SK-N-SH (cell line): ENCODE measurements around the gene CPN2. TPM values are rescaled to one million over a fixed set of nuclear protein-coding genes. Genes with fewer than 3 reads are reported as not detected.

Source experiments
- CTCF ChIA-PET: fragments of 300-600, 350-600 bp; formaldehyde crosslinking; extraction: SDS; loops from one replicate; lab custom pipeline; 2021; lab: Yijun Ruan, JAX
- POLR2A ChIA-PET: fragments of 350-600 bp; sonication (Branson Sonifier 250); formaldehyde crosslinking; extraction: SDS; loops from one replicate; lab custom pipeline; 2020; ENCODE audit warnings: antibody characterized with exemption, inconsistent platforms; lab: Yijun Ruan, JAX
- DNase-seq: peaks from one replicate; pipeline ENCODE4 v3.0.0; 2012
- H2AFZ ChIP-seq: fragments of 200-600 bp; sonication (generic); 2 replicates; pipeline ENCODE4 v1.8.1; 2016; ENCODE audit warnings: antibody characterized with exemption, mild to moderate bottlenecking, low read depth
- H3F3A ChIP-seq: fragments of 200-600 bp; sonication (generic); replicated peaks from 2 replicates; pipeline ENCODE3; 2016; ENCODE audit warnings: antibody characterized with exemption, mild to moderate bottlenecking; ENCODE audit not compliant: insufficient read depth
- H3K27ac ChIP-seq, 2 experiments: fragments of 200-500 bp in 1 of 2; fragments of 200-600 bp in 1 of 2; sonication (Bioruptor generic) in 1 of 2; sonication (generic), shearing (Covaris generic) in 1 of 2; 2 replicates each; pipeline versions ENCODE4 v1.5.1 to v1.6.1; 2014 to 2016; ENCODE audit warnings: low read depth in 2 of 2, inconsistent platforms in 1 of 2, low read length in 1 of 2, mild to moderate bottlenecking in 1 of 2, mixed read lengths in 1 of 2
- H3K27me3 ChIP-seq: fragments of 200-600 bp; sonication (generic), shearing (Covaris generic); 2 replicates; pipeline ENCODE4 v1.6.1; 2016; ENCODE audit warnings: mixed run types; ENCODE audit not compliant: insufficient read depth
- H3K36me3 ChIP-seq, 2 experiments: fragments of 200-500 bp in 1 of 2; fragments of 200-600 bp in 1 of 2; sonication (Bioruptor generic) in 1 of 2; sonication (generic) in 1 of 2; replicated peaks in 1 of 2; 2 replicates each; pipeline versions ENCODE3 to v1.5.1; 2014 to 2016; ENCODE audit warnings: low read length in 1 of 2, mild to moderate bottlenecking in 1 of 2; ENCODE audit not compliant: insufficient read depth in 2 of 2, control insufficient read depth in 1 of 2
- H3K4me1 ChIP-seq, 2 experiments: fragments of 200-500 bp in 1 of 2; fragments of 200-600 bp in 1 of 2; sonication (Bioruptor generic) in 1 of 2; sonication (generic), shearing (Covaris generic) in 1 of 2; 2 replicates each; pipeline versions ENCODE4 v1.5.1 to v1.6.1; 2014 to 2016; ENCODE audit warnings: low read depth in 1 of 2, low read length in 1 of 2, mixed run types in 1 of 2; ENCODE audit not compliant: insufficient read depth in 2 of 2, control insufficient read depth in 1 of 2
- H3K4me2 ChIP-seq: fragments of 200-600 bp; sonication (generic), shearing (Covaris generic); 2 replicates; pipeline ENCODE4 v1.6.1; 2017; ENCODE audit warnings: mixed run types
- H3K4me3 ChIP-seq, 2 experiments: fragments of 200-500 bp in 1 of 2; fragments of 200-600 bp in 1 of 2; sonication (Bioruptor generic) in 1 of 2; sonication (generic), shearing (Covaris generic) in 1 of 2; 2 replicates each; pipeline versions ENCODE4 v1.5.1 to v1.8.1; 2014 to 2016; ENCODE audit warnings: low read depth in 2 of 2, inconsistent platforms in 1 of 2, low read length in 1 of 2, mild to moderate bottlenecking in 1 of 2, mixed read lengths in 1 of 2, moderate library complexity in 1 of 2
- H3K79me2 ChIP-seq: fragments of 200-600 bp; sonication (generic); 2 replicates; pipeline ENCODE4 v1.8.1; 2017; ENCODE audit warnings: mild to moderate bottlenecking; ENCODE audit not compliant: insufficient read depth
- H3K9ac ChIP-seq: fragments of 200-600 bp; sonication (generic); 2 replicates; pipeline ENCODE4 v1.6.1; 2017; ENCODE audit warnings: mixed run types
- H3K9me2 ChIP-seq: fragments of 200-600 bp; sonication (generic); 2 replicates; pipeline ENCODE4 v1.6.1; 2017; ENCODE audit warnings: mixed run types
- H3K9me3 ChIP-seq: fragments of 200-600 bp; sonication (generic); 2 replicates; pipeline ENCODE4 v1.6.1; 2017; ENCODE audit warnings: mixed run types, mild to moderate bottlenecking, moderate library complexity
- H4K20me1 ChIP-seq: fragments of 200-600 bp; sonication (generic); 2 replicates; pipeline ENCODE4 v1.6.1; 2017; ENCODE audit warnings: mild to moderate bottlenecking, mixed run types; ENCODE audit not compliant: insufficient read depth
- CTCF ChIP-seq: fragments of 200-600 bp; sonication (generic); IDR thresholded peaks from 2 replicates; pipeline ENCODE4 v1.6.1; 2017; ENCODE audit warnings: antibody characterized with exemption, mild to moderate bottlenecking, moderate library complexity
- ELF1 ChIP-seq: IDR thresholded peaks from 2 replicates; pipeline ENCODE4 v1.4.0; 2012
- EP300 ChIP-seq, 2 experiments: IDR thresholded peaks; 2 replicates each; pipeline versions ENCODE4 v1.4.0 to v1.6.1; 2012; ENCODE audit warnings: borderline replicate concordance in 1 of 2, low read depth in 1 of 2, low read length in 1 of 2
- EZH2phosphoT487 ChIP-seq: fragments of 200-600 bp; sonication (generic); IDR thresholded peaks from 2 replicates; pipeline ENCODE4 v1.6.1; 2017; ENCODE audit warnings: low read depth, mixed run types, mild to moderate bottlenecking, antibody characterized with exemption, moderate library complexity, borderline replicate concordance
- FOSL2 ChIP-seq: IDR thresholded peaks from 2 replicates; pipeline ENCODE4 v1.4.0; 2012; ENCODE audit warnings: low read depth, mild to moderate bottlenecking, moderate library complexity, borderline replicate concordance
- FOXJ3 ChIP-seq: sonication (generic); formaldehyde crosslinking; IDR thresholded peaks from 2 replicates; pipeline ENCODE4 v1.5.1; 2020; ENCODE audit warnings: mild to moderate bottlenecking, missing genetic modification reagents
- IRF3 ChIP-seq: fragments of 150-350 bp; IDR thresholded peaks from 2 replicates; pipeline ENCODE4 v1.6.1; 2016; ENCODE audit warnings: mild to moderate bottlenecking, low read depth, low read length
- JUND ChIP-seq: IDR thresholded peaks from 2 replicates; pipeline ENCODE4 v1.4.0; 2012
- NRF1 ChIP-seq: IDR thresholded peaks from 2 replicates; pipeline ENCODE4 v1.6.1; 2012; ENCODE audit warnings: low read depth, mild to moderate bottlenecking, low read length
- POLR2AphosphoS5 ChIP-seq: IDR thresholded peaks from 2 replicates; pipeline ENCODE4 v1.6.1; 2012; ENCODE audit warnings: low read depth, low read length
- RAD21 ChIP-seq: IDR thresholded peaks from 2 replicates; pipeline ENCODE4 v1.6.1; 2012; ENCODE audit warnings: mild to moderate bottlenecking, low read length
- REST ChIP-seq: IDR thresholded peaks from 2 replicates; pipeline ENCODE4 v1.6.1; 2012; ENCODE audit warnings: mild to moderate bottlenecking, low read depth, low read length, moderate library complexity
- RFX5 ChIP-seq: IDR thresholded peaks from 2 replicates; pipeline ENCODE4 v1.6.1; 2012; ENCODE audit warnings: mild to moderate bottlenecking, improper control_type of control experiment, low read length
- RXRA ChIP-seq: IDR thresholded peaks from 2 replicates; pipeline ENCODE4 v1.4.0; 2012; ENCODE audit warnings: low read depth, mild to moderate bottlenecking, borderline replicate concordance
- SIN3A ChIP-seq: IDR thresholded peaks from 2 replicates; pipeline ENCODE4 v1.6.1; 2012; ENCODE audit warnings: low read depth, mild to moderate bottlenecking, low read length, moderate library complexity, borderline replicate concordance
- TCF12 ChIP-seq: IDR thresholded peaks from 2 replicates; pipeline ENCODE4 v1.4.0; 2012
- USF1 ChIP-seq: IDR thresholded peaks from 2 replicates; pipeline ENCODE4 v1.4.0; 2012; ENCODE audit warnings: low read depth, borderline replicate concordance
- ZBTB33 ChIP-seq: IDR thresholded peaks from 2 replicates; pipeline ENCODE4 v1.4.0; 2012; ENCODE audit warnings: low read depth, borderline replicate concordance
- WGBS: methylation state at CpG from one replicate; pipeline ENCODE4 v1.1.6; 2017; ENCODE audit warnings: low lambda C conversion rate; 5-methylcytosine and 5-hydroxymethylcytosine counted together
- polyA plus RNA-seq, 3 experiments: library from polyadenylated mRNA; depleted of rRNA; stranded (reverse); fragments of >200 nt; gene quantifications; 2 replicates each; pipeline ENCODE4 v1.2.3, GENCODE V29; 2012

The CPN2 gene
- polyA plus RNA-seq, 1 of the 3 experiments (the other 2 are of a cell fraction), result not detected

- TF ChIP-seq REST (no peak), FOXJ3 (CRISPR knock-in tag) (no peak), POLR2AphosphoS5 (no peak), TCF12 (no peak), EZH2phosphoT487 (no peak), USF1 (no peak), EP300 (IDR thresholded peaks at IDR 0.05; ENCODE audit: borderline replicate concordance in 1 of 2, low read depth in 1 of 2, low read length in 1 of 2) (no peak), ZBTB33 (no peak), NRF1 (no peak), SIN3A (no peak), RXRA (no peak), RAD21 (no peak), RFX5 (no peak), JUND (no peak), CTCF (no peak), IRF3 (no peak), FOSL2 (no peak), ELF1 (no peak)
- 94% methylated on average over 30 of the region's 73 CpGs for WGBS
- no peak overlapping the region for H3K27ac ChIP-seq
- no peaks in the 10 kb centered on the region for H3K9me2 ChIP-seq
- H3K79me2 ChIP-seq, result no peaks in the 10 kb centered on the region
- no peaks in the 10 kb centered on the region; a peak in 1 of 4 replicates for H3K4me1 ChIP-seq
- H3K4me2 ChIP-seq, result no peak overlapping the region
- no peak for DNase-seq
- H3K9ac ChIP-seq, result no peak overlapping the region
- no peaks in the 10 kb centered on the region for H4K20me1 ChIP-seq
- H2AFZ ChIP-seq, result no peak overlapping the region
- no peaks in the 10 kb centered on the region for H3K27me3 ChIP-seq
- H3K36me3 ChIP-seq, result peaks cover 0 to 3% of the 10 kb centered on the region in 2 experiments
- POLR2A ChIA-PET, result no interaction called here
- CTCF ChIA-PET, result interaction anchor here (0.9 to 6.7 kb wide), 7 partner anchors 11 to 617 kb away, joined by 3 to 71 read pairs (median 4); no protein-coding TSS in a partner anchor
- no peaks in the 10 kb centered on the region for H3K9me3 ChIP-seq
- no peak overlapping the region for H3K4me3 ChIP-seq
- H3F3A ChIP-seq, result peaks cover 12% of the 10 kb centered on the region
Measured at GRCh38 chr3:194396859-194397756, 46.0 kb upstream of the CPN2 start.
